NCI-H774 (cell line): Measurements from ENCODE around the gene S100Z.
"Not testable (repeated sequence)": the region's sequence is repeated elsewhere in the genome, so short reads cannot be mapped to it uniquely, and the experiment has no call there.

ENCODE experiments used
- DNase-seq: peaks from one replicate; lab custom pipeline; 2025; lab: John Stamatoyannopoulos, UW

S100Z gene

GRCh38 chr5:76849419-76850291 is at the start of gene S100Z:
Gene S100Z, plus strand, starts transcription at chr5:76850014. Its CDS starts 25,346 bp downstream, at chr5:76875360.
- no peak for DNase-seq

GRCh38 chr5:76800579-76800978 is 49.2 kb upstream of the S100Z start:
- DNase-seq, result no peak

GRCh38 chr5:76801159-76801802 is 48.5 kb upstream of the S100Z start:
- no peak for DNase-seq

GRCh38 chr5:76801803-76802195 is 48.0 kb upstream of the S100Z start:
- no peak for DNase-seq

- DNase-seq, result no peak
Measured at GRCh38 chr5:76804266-76804665, 45.5 kb upstream of the S100Z start.

- DNase-seq, result no peak
Measured at GRCh38 chr5:76805821-76806505, 43.9 kb upstream of the S100Z start.

- no peak for DNase-seq
Measured at GRCh38 chr5:76807296-76807695, 42.5 kb upstream of the S100Z start.

GRCh38 chr5:76808141-76808691 is 41.6 kb upstream of the S100Z start:
- DNase-seq, result no peak

- no peak for DNase-seq
Measured at GRCh38 chr5:76809141-76809540, 40.7 kb upstream of the S100Z start.

GRCh38 chr5:76810236-76810635 is 39.6 kb upstream of the S100Z start:
- DNase-seq, result no peak

GRCh38 chr5:76811214-76811613 is 38.6 kb upstream of the S100Z start:
- no peak for DNase-seq

GRCh38 chr5:76812209-76812608 is 37.6 kb upstream of the S100Z start:
- DNase-seq, result not testable (repeated sequence)

- no peak for DNase-seq
Measured at GRCh38 chr5:76813982-76814562, 35.7 kb upstream of the S100Z start.

GRCh38 chr5:76816110-76816831 is 33.5 kb upstream of the S100Z start:
- no peak for DNase-seq

- peak; percentile 81 for DNase-seq
Measured at GRCh38 chr5:76818844-76819831, 30.7 kb upstream of the S100Z start, which contains the start of gene F2RL1. Gene F2RL1, plus strand, starts transcription at chr5:76819030. Its CDS starts 153 bp downstream, at chr5:76819183.

- DNase-seq, result no peak
Measured at GRCh38 chr5:76819851-76820525, 29.8 kb upstream of the S100Z start.

- no peak for DNase-seq
Measured at GRCh38 chr5:76820526-76820890, 29.3 kb upstream of the S100Z start.

- no peak for DNase-seq
Measured at GRCh38 chr5:76821136-76821535, 28.7 kb upstream of the S100Z start.

GRCh38 chr5:76822105-76822731 is 27.6 kb upstream of the S100Z start:
- DNase-seq, result not testable (repeated sequence)
